GM10266 (cell line): Measurements from ENCODE around the gene TBRG4.

Experiments
- DNase-seq: peaks from one replicate; pipeline ENCODE4 v3.0.0; 2012; ENCODE audit errors: extremely low spot score
- CTCF ChIP-seq: IDR thresholded peaks from 2 replicates; pipeline ENCODE4 v1.5.1; 2012; ENCODE audit warnings: mild to moderate bottlenecking, low read depth; ENCODE audit not compliant: control insufficient read depth, insufficient read depth; ENCODE audit errors: missing control alignments

TBRG4 gene

DNA sequence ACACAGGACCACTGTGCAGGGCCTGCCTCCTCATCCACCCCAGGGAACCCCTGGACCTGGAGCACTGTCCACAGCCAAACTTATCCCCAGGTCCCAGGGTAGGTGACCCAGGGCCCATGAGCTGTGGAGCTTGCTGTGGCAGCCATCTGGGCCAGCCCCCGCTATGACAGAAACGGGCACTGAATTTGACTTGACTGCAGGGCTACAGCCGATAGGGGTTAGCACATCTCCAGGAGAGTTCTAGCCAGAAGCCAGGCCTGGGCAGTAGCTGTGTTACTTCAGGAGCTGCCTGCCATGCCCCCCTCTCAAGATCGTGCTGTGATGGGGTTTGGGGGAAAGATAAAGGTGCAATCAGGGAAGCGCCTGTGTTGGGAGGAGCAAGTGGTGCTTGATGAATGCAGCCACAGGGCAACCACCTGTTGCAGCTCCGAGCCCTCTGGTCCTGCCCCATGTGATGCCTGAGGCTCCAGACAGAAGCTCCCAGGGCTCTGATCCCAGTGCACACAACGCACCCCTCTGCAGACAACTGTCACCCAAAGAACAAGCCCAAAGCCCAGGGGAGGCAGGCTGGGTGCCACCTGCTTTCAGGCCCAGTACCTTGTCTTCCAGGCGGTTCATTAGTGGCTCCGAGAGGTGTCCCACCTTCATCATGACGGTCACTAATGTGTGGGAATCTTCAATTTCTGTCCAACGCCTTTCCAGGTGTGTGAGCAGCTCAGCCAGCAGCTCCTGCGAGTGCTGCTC lies 6.5 kb downstream of the TBRG4 start:
- no peak for DNase-seq
- no peak for TF ChIP-seq CTCF

DNA sequence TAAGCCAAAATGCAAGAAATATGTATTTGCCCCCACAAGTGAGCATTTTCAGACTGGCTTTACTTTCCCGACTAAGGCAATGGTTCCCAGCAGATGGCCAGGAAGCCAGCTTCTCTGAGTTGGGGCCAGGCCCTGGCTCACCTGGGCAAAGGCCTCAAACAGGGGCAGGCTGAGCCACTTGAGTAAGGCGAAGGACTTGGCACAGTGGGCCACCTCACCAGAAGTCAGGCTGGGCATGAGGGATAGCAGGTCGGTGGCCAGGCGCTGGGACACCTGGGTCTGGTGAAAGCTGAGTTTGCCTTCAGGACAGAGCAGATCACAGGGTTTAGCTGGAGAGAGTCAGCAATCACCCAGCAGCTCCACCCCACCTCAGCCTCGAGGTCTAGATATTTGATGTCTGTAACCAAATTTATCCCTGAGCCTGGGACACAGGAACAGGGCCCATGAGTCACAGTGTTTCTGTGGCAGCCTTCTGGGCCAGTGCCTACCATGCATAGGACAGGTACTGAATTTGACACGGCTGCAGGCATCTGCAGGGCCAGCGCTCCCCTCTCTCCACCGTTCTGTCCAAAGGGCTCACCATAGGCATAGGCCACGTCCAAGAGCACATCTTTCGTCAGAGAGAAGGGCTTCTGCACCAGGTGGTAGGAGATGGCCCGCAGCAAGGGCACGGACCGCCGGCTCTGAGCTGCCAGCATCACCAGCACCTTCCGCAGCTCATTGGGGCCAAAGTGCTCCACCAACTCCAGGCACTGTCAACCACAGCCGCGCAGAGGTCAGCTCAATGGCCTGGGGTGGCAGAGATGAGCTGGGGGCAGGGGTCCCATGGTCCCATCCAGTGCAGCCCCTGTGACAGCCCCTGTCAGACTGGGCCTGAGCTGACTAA lies 7.3 kb downstream of the TBRG4 start:
- no peak for TF ChIP-seq CTCF
- no peak for DNase-seq

- no peak for TF ChIP-seq CTCF
- DNase-seq, result no peak
Observed at GRCh38 chr7:45102785-45103712, 8.4 kb downstream of the TBRG4 start.

- no peak for DNase-seq
- no peak for TF ChIP-seq CTCF
Observed at GRCh38 chr7:45101748-45102147, 9.7 kb downstream of the TBRG4 start.

DNA sequence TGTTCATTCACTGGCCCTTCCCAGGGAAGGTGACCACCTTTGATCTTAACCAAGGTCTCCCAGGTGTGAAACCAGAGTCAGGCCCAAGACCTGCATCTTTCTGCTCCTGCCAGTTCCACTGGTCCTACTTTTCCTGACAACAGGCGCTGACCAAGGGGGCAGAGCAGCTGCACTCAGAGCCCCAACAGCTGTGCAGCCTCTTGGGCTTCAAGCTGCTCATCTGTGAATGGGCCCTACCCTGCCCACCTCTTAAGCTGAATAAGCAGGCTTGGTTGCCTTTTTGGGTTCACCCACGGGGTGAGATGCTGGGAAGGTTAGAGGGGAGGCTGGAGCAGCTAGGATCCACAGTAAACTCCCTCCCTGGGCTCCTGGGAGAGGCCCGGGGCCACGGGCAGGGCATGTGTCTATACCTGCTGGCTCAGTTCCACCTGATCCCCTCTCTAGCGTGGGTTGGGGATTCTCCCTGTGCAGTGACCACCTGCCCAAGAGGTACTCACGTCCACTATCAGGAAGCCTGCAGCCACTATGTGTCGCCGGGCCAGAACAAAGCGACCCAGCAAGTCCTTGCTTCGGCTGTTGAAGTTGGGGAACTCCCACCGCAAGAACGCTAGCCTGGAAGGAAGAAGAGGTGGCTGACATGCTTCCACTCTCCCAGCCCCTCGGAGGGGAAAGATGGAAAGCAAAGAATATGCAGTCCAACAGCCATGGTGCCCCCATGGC lies 10.6 kb downstream of the TBRG4 start:
- TF ChIP-seq CTCF, result no peak

DNA sequence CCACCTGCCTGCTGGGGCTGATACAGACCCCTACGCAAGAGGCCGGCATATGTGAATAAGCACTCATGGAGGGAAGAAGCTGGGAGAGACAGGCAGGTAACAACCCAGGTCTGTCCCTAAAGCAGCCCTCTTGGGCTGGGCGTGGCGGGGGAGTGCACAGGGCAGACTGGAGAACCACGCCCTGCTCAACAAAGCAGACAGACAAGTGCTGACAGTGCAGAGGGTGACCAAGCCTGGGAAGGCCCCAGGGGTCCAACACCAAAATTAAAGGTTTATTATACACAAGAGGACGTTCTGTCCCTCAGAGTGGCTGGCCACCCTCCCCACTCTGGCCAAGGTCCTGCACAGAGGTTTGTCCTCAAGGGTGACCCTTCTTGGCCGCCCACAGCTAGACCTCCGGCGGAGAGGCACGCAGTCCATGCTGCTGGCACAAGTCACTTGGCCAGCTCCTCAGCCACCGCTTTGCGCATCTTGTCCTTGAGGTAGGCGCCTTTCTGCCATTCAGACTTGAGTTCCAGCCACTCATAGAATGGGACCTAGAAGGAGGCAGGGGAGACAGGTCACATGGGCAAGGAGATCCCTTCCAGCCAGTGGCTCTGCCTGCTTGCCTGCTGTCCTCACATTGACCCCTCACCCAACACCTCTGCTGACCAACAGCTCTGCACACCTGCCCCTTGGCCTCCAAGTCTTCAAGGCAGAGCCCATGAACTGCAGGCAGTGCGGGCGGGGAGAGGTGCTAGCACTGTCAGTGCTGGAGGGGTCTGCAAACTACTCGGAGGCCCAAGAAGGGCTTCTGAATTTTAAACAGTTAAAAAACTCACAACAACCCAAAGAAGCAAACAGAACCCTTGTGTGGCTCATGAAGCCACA lies 11.4 kb downstream of the TBRG4 start:
- no peak for TF ChIP-seq CTCF
- no peak for DNase-seq

More for the DNA sequence above, 10.6 kb downstream of the TBRG4 start:
- no peak for DNase-seq
